C4-2B (cell line): ENCODE measurements around the gene AHR.

Experiments used
- CTCF ChIP-seq: fragments of 450-650 bp; conservative IDR thresholded peaks from 2 replicates; pipeline ENCODE4 v1.5.1; 2017; ENCODE audit warnings: mild to moderate bottlenecking
- ZFX ChIP-seq: fragments of 450-650 bp; IDR thresholded peaks from 2 replicates; pipeline ENCODE4 v1.6.1; 2017

GRCh38 chr7:17253885-17254284, 44.6 kb upstream of the AHR start:
- TF ChIP-seq CTCF (no peak), ZFX (no peak)
